GM19395 (cell line): ENCODE data around the gene DAGLB.
A peak's percentile ranks its signal among the peaks of the same experiment; 100 is the strongest.
"Not testable (repeated sequence)": the region's sequence is repeated elsewhere in the genome, so short reads cannot be mapped to it uniquely, and the experiment has no call there.

Experiments used
- ATAC-seq: cut with Tn5 transposase; IDR thresholded peaks from one replicate; pipeline ENCODE4 v1.9.1; 2021; ENCODE audit warnings: mild to moderate bottlenecking, moderate library complexity; ENCODE audit not compliant: unreplicated experiment

The DAGLB gene

DNA sequence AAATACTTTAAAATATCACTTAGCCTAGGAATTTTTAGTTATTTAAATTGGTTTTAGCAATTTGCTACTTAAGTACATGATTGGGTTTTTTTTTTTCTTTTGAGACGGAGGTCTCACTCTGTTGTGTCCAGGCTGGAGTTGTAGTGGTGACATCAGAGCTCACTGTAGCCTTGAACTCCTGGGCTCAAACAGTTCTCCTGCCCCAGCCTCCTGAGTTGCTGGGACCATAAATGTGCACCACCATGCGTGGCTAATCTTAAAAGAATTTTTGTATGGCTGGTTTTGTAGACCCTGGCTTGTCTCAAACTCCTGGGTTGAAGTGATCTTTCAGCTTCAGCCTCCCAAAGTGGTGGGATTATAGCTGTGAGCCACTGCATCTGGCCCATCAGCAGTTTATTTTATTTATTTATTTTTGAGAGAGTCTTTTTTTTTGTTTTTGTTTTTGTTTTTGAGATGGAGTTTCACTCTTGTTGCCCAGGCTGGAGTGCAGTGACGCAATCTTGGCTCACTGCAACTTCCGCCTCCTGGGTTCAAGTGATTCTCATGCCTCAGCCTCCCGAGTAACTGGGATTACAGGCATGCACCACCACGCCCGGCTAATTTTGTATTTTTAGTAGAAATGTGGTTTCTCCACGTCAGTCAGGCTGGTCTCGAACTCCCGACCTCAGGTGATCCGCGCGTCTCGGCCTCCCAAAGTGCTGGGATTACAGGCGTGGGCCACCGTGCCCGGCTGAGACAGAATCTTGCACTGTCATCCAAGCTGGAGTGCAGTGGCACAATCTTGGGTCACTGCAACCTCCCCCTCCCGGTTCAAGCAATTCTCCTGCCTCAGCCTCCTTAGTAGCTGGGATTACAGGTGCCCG lies 47.3 kb downstream of the DAGLB start:
- not testable (repeated sequence) for ATAC-seq

DNA sequence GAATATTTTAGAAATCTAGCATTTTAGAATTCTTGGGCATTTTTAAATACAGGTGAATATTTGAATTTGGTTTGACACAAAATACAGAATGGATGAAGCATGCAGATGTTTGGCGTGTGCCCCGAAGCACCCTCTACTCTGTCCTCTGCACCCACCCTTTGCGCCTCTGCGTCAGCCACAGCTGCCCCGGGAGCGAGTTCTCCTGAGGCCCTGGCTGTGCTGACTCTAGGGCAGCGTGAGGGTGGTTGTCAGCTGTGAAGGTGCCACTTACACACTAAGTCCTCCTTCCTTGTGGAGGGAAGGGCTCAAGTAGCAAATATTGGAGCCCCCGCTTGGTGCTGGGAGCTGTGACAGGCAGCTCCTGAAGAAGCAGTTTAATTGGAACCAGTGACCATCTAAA lies 48.4 kb downstream of the DAGLB start:
- no peak for ATAC-seq

DNA sequence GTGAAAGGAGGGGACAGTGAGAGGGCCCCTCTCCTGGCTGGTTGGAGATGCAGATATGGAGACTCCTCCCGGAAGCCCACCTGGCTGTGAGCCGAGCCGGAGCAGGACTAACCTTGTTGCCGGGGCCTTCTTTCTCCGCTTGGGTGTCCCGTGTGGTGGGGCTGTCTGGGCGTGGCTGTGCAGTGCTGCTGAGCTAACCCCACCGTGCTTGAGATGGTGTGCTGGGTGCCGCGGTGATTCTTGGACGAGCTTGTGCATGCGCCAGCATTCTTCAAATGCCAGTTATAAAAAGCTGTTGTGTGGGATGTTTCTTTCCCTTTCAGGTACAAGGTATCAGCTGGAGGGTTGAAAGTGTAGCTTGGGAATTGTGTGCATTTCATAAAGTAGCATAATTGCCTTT lies 48.8 kb downstream of the DAGLB start:
- ATAC-seq, result no peak

DNA sequence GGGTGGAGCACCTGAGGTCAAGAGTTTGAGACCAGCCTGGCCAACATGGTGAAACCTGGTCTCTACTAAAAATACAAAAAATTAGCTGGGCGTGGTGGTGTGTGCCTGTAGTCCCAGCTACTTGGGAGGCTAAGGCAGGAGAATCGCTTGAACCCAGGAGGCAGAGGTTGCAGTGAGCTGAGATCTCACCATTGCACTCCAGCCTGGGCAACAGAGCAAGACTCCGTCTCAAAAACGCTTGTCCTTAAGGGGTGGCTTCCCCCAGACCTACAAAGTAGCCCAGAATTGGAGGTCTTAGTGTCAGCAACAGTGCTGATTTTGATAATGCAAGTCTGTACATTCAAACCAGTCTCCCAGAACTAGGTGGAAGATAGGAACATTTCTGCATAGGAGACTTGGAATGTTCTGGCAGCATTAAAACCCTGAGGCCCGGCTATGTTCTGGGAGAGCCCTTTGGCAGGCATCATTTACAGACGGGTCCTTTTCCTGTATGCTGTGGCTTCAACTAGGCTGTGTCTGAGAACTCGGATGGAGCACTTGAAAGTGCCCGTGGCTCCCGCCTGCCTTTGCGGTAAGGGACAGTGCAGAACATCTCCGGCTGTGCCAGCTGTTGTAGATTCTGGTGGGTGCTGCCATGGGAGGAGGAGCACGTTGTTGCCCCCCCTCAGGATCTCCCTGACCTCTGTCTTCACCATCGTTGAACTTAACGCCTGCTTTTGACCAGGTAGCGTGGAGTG lies 49.8 kb downstream of the DAGLB start:
- ATAC-seq, result not testable (repeated sequence)

DNA sequence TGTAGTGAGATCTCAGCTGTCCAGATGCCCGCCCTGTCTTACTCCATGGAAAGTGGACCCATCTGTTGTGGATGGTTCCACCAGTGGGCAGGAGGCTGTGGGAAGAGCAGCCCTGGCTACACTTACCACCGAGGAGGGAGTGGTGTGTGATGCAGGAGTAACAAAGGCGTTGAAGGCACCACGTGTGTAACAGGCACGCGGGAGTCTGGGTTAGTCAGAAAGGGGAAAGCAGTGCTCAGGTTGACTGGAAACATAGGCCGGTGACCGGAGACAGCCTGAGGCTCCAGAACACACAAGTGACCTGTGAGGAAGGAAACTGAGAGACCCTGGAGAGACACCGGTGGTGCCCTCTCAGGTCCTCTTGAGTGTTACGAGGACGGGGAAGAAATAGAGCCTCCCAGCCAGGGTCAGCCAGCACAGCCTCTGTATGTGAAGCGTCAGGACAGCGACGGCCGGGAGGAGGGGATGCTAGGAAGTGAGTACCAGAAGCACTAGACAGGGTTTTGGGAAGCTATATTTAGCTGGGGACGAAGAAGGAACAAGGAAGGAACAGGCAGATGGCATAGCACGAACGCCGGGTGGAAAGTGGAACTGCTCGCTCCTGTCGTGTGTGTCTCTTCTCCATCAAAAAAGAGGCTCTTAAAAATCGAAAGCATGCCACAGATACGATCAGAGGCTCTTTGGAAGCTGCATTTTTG lies 51.7 kb downstream of the DAGLB start:
- no peak for ATAC-seq

DNA sequence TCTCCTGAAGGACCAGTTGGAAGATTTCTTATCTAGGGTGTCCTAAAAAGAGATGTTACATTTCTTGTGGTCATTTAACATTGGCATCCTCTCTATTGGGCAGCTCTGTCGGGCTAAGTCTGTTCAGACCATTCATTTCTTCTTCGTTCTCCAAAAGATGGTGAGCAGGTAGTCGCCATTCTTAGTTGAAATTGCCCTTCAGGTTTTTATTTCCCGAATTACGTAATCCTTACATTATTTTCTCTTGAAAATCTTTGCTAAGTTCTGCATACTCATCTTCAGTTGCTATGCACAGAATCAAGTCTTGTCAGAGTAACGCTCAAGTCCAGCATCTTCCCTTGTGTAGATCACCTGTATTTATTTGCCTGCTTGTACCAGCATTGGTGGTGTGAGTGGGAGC lies 53.6 kb downstream of the DAGLB start:
- ATAC-seq, result no peak

DNA sequence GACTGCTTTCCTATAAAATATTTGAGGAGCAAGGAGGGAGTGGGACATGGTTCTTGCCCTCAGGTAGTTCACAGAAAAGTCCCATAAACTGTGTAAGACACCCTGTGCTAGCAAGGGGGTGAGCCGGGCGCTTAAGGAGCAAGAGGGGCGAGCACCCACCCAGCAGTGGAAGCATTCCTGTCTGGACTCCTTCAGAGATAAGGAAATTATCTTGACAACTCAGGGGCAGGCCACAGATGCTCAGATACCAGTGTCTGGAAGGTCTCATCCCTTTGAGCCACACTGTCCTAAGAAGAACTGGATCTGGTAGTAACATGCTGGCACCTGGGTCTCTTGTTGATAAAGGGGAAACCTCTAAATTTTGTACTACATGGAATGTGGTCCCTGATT lies 54.1 kb downstream of the DAGLB start:
- ATAC-seq, result no peak

DNA sequence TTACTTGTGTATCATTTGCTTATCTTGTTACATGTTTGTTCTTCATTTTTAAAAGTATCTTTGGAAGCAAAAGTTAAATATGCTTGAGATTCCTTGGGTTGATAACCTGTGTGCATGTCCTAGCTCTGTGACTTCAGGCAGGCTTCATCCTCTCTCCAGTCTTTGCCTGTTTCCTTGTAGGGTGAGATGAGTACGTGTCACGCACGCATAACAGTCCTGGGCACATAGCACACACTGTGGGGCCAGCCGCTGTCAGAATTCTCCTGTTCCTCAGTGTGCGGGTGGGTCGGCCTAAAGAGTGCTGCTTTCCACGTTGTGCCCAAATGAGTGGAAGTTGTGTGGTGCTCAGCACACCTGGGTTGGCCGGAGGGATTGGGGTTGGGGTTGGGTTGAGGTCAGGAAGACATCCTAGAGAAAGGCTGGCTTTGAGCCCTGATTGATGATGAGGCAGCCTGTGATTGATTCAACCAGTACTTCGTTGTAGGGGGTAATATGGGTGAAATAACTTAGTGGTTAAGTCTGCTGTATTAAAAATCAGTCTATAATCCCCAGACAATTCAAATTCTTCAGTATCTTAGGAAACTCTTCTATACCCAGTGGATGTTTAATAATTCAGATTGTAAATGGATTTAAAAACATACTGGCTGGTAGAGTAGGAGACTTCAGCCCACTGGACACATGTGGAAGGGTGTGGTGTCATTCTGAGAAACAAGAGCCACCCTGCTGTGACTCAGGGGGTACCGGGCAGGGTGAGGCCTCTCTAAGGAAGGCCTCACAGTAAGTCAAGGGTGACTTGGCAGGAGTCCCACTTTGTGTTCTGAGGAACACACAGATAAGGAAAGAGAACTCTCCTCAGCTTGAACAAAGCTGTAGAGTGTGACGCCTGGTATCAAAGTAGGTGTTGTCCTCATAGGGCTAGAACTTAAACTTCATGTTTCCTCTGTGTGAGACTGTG lies 54.8 kb downstream of the DAGLB start:
- peak; percentile 54 for ATAC-seq

DNA sequence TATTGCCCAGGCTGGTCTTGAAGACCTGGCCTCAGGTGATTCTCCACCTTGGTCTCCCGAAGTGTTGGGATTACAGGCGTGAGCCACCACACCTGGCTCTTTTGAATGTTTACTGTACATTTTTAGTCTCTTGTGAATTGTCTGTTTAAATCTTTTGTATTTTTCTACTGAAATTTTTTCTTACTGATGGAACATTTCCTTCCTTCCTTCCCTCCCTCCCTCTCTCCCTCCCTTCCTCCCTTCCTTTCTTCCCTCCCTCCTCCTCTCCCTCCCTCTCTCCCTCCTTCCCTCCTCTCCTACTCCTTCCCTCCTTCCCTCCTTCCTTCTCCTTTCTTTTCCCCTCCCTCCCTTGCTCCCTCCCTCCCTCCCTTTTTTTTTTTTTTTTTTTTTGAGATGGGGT lies 58.0 kb downstream of the DAGLB start:
- ATAC-seq, result no peak

DNA sequence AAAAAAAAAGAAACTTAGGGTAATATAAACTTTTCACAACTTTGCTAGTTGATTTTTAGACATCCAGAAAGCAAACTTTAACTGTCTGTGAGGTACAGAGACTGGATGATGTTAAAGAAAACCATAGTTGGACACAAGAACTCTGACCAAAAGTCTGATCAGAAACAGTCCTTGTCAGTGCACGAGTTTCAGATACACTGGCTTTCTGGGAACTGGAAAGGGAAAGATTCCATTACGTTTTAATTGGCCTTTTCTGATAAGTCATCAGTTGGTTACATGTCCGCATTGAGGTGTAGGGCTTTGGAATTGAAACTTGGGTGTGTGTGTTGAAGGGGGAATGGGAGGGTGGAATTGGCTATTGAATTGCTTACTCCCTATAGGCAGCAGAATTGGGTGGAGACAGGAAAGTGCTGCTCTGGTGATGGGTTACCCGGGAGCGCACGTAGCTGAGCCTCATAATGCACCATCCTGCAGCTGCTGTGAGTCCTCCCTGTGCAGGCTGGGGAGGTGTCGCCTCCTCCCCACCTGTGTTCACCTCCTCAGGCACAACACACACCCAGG lies 59.9 kb downstream of the DAGLB start:
- no peak for ATAC-seq

DNA sequence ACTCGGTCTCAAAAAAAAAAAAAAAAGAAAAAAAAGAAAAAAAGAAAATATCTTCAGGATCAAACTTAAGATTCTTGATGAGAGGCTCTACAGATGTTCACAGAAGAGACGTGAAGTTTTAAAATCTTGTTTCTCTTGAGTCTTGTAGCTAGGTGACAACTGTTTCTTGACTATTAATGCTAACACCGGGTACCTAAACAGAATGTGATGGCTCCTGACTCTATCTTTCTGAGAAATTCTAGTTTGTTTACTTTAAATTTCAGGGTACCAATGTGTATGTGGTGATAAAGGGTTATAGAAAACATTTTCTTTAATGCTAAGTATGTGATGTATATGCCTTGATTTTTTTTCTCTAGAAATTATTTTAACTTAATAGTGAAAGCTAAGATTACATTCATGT lies 61.0 kb downstream of the DAGLB start:
- ATAC-seq, result no peak

DNA sequence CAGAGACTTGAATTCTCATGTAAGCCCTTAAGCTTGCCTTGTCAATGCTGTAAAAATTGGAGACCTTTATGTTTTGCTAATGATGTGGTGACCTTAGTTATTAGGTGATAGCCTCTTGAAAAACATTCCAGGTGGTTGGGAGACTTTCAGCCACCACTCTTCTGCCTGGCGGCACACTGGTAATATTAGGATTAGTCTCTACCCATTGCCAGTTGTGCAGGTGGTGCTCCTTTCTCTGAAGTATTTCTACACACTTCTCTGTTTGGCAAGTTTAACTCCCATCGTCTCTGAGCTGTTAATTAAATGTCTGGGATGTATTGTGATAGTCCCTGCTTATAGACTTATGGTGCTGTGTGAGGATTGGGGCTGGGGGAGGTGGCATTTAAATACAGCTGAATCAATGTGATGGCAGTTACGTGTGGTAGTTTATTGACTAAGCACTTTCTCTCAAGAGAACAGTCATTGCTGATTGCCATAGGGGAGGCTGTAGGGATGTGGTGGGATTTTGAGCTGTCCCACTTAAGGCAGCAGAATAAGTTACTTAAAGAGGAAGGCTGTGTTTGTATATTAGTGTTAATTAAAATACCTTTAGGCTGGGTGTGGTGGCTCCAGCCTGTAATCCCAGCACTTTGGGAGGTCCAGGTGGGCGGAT lies 61.7 kb downstream of the DAGLB start:
- no peak for ATAC-seq

DNA sequence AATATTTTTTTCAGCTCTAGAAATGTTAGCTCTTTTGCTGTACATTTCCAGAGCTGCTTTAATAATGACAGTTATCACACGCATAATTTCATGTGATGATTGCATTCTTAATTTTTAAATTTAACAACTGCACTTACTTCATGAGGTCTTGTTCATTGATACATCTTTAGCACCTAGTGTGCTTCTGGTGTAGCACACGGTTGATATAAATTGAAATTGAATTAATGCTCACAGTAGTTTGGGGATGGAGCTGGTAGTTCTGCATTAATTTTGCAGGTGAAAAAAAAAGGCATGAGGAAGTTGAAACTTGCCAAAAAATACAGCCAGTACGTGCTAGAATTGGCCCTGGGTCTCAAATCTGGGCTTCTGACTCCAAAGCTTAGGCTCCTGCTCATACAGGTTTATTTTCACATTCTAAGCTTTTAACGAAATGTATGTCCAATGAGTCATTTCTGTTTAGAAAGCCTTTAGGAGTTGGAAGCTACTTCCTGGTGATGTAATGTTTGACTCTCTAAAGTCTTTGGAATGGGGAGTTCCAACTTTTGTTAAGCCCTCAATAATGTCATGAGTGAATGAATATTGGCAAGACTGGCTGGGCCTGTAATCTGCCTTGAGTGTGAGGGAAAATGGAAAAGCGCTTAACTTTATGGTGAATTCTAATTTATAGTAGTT lies 62.5 kb downstream of the DAGLB start:
- ATAC-seq, result no peak

DNA sequence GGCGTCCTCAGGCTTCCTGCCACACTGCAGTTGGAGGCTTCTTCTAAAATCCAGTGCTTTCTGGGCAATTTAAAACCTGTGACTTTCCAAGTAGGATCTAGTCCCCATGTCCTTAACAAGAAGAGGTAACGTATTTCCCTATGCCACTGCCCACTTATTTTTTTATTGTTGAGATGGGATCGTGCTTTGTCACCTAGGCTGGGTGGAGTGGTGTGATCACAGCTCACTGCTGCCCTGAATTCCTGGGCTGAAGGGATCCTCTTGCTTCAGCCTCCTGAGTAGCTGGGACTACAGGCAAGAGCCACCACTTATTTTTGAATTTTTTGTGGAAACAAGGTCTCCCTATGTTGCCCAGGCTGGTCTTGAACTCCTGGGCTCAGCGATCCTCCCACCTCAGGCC lies 63.4 kb downstream of the DAGLB start:
- no peak for ATAC-seq

DNA sequence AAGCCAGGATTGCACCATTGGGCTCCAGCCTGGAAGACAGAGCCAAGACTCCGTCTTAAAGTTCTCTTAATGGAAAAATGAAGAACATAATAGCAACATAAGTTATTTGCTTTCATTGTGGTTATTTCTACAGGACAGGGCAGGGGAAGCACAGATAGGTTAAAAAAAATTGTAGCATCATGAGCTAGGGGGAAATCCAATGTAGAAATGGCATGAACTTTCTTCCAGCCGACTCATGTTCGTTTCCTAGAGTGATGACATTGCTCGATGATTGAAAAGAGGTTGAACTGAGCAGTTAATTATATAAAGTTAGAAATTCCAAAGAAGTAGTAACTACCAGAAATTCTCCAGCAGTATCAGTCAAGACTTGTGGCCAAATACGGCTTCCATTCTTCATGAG lies 64.9 kb downstream of the DAGLB start:
- ATAC-seq, result no peak

DNA sequence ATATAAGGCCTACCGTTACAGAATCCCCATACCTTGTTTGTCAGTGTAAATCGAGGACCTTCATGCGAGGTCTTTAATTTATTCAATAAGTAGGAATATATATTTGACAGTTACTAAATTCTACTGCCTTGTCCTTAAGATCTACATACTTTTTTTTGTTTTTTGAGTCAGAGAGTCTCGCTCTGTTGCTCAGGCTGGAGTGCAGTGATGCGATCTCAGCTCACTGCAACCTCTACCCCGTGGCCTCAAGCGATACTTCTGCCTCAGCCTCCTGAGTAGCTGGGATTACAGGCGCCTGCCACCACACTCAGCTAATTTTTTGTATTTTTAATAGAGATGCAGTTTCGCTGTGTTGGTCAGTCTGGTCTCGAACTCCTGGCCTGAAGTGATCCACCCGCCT lies 65.9 kb downstream of the DAGLB start:
- not testable (repeated sequence) for ATAC-seq

DNA sequence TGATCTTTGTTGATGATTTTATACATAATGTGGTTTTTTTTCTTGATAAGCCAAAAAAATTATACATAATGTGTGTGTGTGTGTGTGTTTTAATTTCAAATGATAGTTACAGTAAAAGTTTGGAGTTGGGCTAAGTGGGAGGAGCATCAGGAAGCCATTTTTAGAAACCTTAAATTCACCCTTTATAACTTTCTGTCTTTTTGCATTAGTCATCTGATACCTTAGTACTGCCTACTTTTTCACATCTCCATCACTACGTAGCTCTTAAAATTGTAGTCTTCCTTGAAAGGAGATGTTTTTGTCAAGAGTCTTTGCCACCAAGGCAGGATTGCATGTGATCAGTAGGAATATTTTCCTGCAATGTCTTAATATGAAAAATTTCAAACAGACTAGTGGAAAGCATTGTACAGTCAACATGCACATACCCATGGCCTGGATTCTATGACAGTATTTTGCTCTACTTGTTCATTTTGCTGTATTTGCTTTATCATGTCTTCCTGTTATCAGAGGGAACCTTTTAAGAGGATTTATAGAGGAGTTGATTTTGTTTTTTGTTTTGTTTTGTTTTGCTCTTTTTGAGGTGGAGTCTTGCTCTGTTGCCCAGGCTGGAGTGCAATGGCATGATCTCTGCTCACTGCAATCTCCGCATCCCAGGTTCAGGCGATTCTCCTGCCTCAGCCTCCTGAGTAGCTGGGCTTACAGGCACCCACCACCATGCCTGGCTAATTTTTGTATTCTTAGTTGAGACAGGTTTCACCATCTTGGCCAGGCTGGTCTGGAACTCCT lies 67.3 kb downstream of the DAGLB start:
- no peak for ATAC-seq

DNA sequence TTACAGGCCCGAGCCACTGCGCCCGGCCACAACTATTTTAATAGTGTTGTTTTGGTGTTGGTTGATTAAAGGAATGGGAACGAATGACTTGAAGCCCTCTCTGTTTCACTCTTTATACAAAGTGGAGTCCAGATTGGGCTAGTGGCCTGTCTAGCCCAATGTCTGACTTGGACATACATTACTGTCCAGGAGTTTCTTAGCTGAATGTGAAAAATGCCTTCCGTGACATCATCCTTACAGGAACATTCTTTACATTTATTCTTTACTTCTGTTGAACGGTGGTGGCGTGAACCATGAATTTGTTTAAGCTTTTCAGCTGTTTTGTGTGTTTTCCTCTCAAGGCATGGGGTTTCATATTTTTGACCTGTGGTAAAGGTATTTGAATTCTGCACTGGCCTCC lies 67.9 kb downstream of the DAGLB start:
- ATAC-seq, result no peak
